ENCODE data around the gene IQSEC1.

The IQSEC1 gene

DNA sequence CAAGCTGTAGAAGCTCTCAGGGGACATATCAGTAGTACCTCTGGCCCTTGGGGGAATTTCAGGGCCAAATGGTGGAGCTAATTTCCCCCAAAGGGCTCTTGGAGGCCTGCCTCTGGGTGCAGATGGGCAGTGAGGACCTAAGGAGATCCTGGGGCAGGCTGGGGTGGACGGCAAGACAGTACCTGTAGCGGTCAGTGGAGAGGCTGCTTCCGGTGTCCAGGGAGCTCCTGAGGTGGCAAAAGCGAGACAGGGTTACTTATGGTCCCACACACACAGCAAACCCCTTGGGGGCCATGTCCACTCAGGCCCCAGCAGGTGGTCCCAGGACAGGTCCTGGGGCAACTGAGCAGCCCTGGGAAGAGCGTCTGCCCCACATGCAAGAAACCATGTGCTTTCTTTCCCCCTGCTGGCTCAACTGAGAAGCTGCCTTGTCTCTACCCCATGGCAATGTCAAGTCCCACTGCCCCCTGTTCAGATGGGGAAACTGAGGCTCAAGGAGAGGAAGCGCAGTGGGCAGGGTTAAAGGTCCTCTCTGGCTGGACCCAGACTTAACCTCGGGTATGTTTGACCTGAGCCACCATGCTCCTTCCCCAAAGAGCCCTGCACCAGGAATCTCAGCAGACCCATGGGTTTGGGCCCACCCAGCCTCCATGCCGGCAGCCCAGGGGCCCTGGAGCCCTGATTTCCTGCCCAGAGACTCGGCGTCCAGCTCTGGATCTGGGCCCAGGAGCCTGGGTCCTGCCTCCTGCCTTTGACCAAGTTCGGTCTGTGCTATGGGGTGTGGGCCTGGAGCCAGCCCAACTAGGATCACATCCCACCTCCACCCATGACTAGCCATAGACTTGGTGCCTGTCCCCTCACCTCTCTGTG is 25.7 kb downstream of the IQSEC1 start:
- Histone ChIP-seq H3K4ac (ENCODE audit: low read depth in 1 of 2, low read length in 2 of 2) (no peak overlapping the region), H2BK120ac (ENCODE audit: low read depth, low read length) (no peak overlapping the region), H2BK15ac (ENCODE audit: low read depth, poor library complexity, severe bottlenecking) (no peak overlapping the region), H4K8ac (ENCODE audit: low read length) (no peak overlapping the region), H3K27ac (ENCODE audit: low read length, poor library complexity, severe bottlenecking) (no peak overlapping the region), H3K27me3 (ENCODE audit: control insufficient read depth in 1 of 2, insufficient read depth in 1 of 2, low read length in 2 of 2) (peaks cover 9 to 51% of the 10 kb centered on the region in 2 experiments), H3K79me1 (replicated peaks; ENCODE audit: low read length, poor library complexity, severe bottlenecking) (no peaks in the 10 kb centered on the region), H3K4me1 (ENCODE audit: control insufficient read depth, insufficient read depth, low read depth, low read length) (peaks cover 3% of the 10 kb centered on the region), H3K36me3 (ENCODE audit: control insufficient read depth in 1 of 2, insufficient read depth in 2 of 2, low read depth in 1 of 2, low read length in 2 of 2) (no peaks in the 10 kb centered on the region), H3K4me3 (ENCODE audit: insufficient read depth in 1 of 2, low read depth in 1 of 2, low read length in 2 of 2) (no peak overlapping the region), H3K9me3 (ENCODE audit: control insufficient read depth, low read length) (no peaks in the 10 kb centered on the region), H3K9ac (ENCODE audit: low read length) (no peak overlapping the region), H3K14ac (ENCODE audit: low read length in 2 of 2) (no peak overlapping the region), H2AFZ (ENCODE audit: low read depth, low read length) (no peak overlapping the region), H4K91ac (ENCODE audit: low read length) (no peak overlapping the region), H2AK5ac (ENCODE audit: low read length, severe bottlenecking) (no peak overlapping the region), H3K4me2 (ENCODE audit: low read length, poor library complexity, severe bottlenecking) (no peak overlapping the region), H3K18ac (ENCODE audit: low read depth in 1 of 2, low read length in 2 of 2) (no peak overlapping the region), H2BK12ac (ENCODE audit: low read length in 2 of 2) (no peak overlapping the region), H2BK5ac (ENCODE audit: low read depth, low read length, poor library complexity, severe bottlenecking) (no peak overlapping the region), H3K23ac (ENCODE audit: low read length in 2 of 2) (no peak overlapping the region)
- WGBS: 89% methylated on average over 10 of the region's 11 CpGs
- DNase-seq: no peak

DNA sequence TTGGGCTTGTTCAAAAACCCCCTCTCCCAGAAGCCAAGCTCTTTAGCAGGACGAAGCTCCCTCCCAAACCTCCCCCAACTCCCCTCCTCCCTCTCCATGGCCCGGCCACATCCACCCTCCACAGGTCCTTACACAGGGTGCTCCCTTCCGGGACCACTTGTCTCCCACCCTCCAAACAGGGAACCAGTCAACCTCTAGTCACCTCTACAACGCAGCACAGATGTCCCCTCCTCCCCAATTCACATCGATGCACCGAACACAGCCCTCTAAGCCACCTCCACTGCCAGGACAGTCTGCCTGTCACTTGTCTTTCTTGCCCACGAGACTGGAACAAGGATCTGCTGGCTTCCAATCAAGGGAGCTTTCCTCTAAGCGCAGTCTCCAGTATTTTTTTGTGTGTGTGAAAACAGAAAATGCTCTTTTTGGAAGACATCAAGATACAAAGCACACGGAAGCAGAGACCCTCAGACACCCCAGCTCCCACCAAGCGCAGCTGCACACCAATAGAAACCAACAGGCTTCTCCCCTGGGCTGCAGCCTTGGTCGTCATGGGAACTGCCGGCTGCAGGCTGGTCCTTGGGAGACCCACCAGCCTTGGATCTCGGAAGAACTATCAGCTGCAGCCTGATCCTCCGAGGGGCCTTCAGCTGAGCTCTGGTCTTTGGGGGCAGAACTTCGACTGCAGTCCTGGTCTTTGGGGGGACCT is 26.5 kb downstream of the IQSEC1 start:
- Histone ChIP-seq H3K9me3 (ENCODE audit: control insufficient read depth, low read length) (no peaks in the 10 kb centered on the region), H3K9ac (ENCODE audit: low read length) (no peak overlapping the region), H3K4me2 (ENCODE audit: low read length, poor library complexity, severe bottlenecking) (no peak overlapping the region), H3K4me3 (ENCODE audit: insufficient read depth in 1 of 2, low read depth in 1 of 2, low read length in 2 of 2) (no peak overlapping the region), H4K91ac (ENCODE audit: low read length) (no peak overlapping the region), H3K79me1 (replicated peaks; ENCODE audit: low read length, poor library complexity, severe bottlenecking) (no peaks in the 10 kb centered on the region), H3K23ac (ENCODE audit: low read length in 2 of 2) (no peak overlapping the region), H3K18ac (ENCODE audit: low read depth in 1 of 2, low read length in 2 of 2) (no peak overlapping the region), H2AK5ac (ENCODE audit: low read length, severe bottlenecking) (no peak overlapping the region), H2BK120ac (ENCODE audit: low read depth, low read length) (no peak overlapping the region), H2BK15ac (ENCODE audit: low read depth, poor library complexity, severe bottlenecking) (no peak overlapping the region), H2BK12ac (ENCODE audit: low read length in 2 of 2) (peak overlapping the region in 1 of 2 experiments; percentile 7), H3K14ac (ENCODE audit: low read length in 2 of 2) (no peak overlapping the region), H3K4ac (ENCODE audit: low read depth in 1 of 2, low read length in 2 of 2) (no peak overlapping the region), H3K4me1 (ENCODE audit: control insufficient read depth, insufficient read depth, low read depth, low read length) (peaks cover 3% of the 10 kb centered on the region), H2BK5ac (ENCODE audit: low read depth, low read length, poor library complexity, severe bottlenecking) (no peak overlapping the region), H3K36me3 (ENCODE audit: control insufficient read depth in 1 of 2, insufficient read depth in 2 of 2, low read depth in 1 of 2, low read length in 2 of 2) (no peaks in the 10 kb centered on the region), H3K27ac (ENCODE audit: low read length, poor library complexity, severe bottlenecking) (no peak overlapping the region), H2AFZ (ENCODE audit: low read depth, low read length) (no peak overlapping the region), H4K8ac (ENCODE audit: low read length) (no peak overlapping the region), H3K27me3 (ENCODE audit: control insufficient read depth in 1 of 2, insufficient read depth in 1 of 2, low read length in 2 of 2) (peaks cover 12 to 46% of the 10 kb centered on the region in 2 experiments)
- DNase-seq: no peak
- 70% methylated on average over 14 of the region's 15 CpGs for WGBS

DNA sequence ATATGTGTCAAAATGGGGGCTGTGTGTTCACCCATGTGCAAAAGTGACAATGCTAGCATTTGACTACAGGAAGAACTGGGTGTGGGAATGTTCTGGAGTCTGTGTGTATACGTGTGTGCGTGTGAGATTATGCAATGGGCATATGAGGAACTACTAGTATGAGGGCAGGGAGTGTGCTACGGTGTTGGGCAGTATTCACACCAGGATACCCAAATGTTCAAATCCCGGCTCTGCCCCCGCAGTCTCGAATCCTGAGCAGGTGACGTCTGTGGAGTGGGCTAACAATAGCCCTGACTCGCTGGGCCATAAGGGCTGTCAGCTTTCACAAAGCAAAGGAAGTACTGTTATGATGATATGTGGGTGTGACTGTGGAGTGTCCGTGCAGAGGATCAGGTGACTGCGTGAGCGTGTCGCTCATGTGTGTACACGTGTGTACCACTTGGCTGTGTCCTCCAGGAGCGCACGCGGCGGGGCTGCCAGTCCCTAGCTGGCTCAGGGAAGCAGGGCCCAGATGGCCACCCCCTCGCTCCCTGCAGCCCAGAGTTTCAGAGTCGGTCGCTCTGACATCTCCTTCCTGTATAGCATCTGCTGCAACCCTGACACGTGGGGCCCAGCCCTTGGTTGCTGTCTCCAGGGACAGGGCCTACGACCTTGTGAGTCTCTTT is 27.2 kb downstream of the IQSEC1 start:
- Histone ChIP-seq H3K9me3 (ENCODE audit: control insufficient read depth, low read length) (no peaks in the 10 kb centered on the region), H3K18ac (ENCODE audit: low read depth in 1 of 2, low read length in 2 of 2) (no peak overlapping the region), H3K4me2 (ENCODE audit: low read length, poor library complexity, severe bottlenecking) (no peak overlapping the region), H3K9ac (ENCODE audit: low read length) (no peak overlapping the region), H3K27me3 (ENCODE audit: control insufficient read depth in 1 of 2, insufficient read depth in 1 of 2, low read length in 2 of 2) (peaks cover 16 to 47% of the 10 kb centered on the region in 2 experiments), H2BK12ac (ENCODE audit: low read length in 2 of 2) (no peak overlapping the region), H3K4me3 (ENCODE audit: insufficient read depth in 1 of 2, low read depth in 1 of 2, low read length in 2 of 2) (no peak overlapping the region), H2AFZ (ENCODE audit: low read depth, low read length) (no peak overlapping the region), H3K23ac (ENCODE audit: low read length in 2 of 2) (no peak overlapping the region), H3K79me1 (replicated peaks; ENCODE audit: low read length, poor library complexity, severe bottlenecking) (no peaks in the 10 kb centered on the region), H4K91ac (ENCODE audit: low read length) (no peak overlapping the region), H3K27ac (ENCODE audit: low read length, poor library complexity, severe bottlenecking) (no peak overlapping the region), H3K4ac (ENCODE audit: low read depth in 1 of 2, low read length in 2 of 2) (no peak overlapping the region), H2BK15ac (ENCODE audit: low read depth, poor library complexity, severe bottlenecking) (no peak overlapping the region), H3K36me3 (ENCODE audit: control insufficient read depth in 1 of 2, insufficient read depth in 2 of 2, low read depth in 1 of 2, low read length in 2 of 2) (no peaks in the 10 kb centered on the region), H2BK5ac (ENCODE audit: low read depth, low read length, poor library complexity, severe bottlenecking) (no peak overlapping the region), H3K4me1 (ENCODE audit: control insufficient read depth, insufficient read depth, low read depth, low read length) (peaks cover 3% of the 10 kb centered on the region), H2AK5ac (ENCODE audit: low read length, severe bottlenecking) (no peak overlapping the region), H4K8ac (ENCODE audit: low read length) (no peak overlapping the region), H2BK120ac (ENCODE audit: low read depth, low read length) (no peak overlapping the region), H3K14ac (ENCODE audit: low read length in 2 of 2) (no peak overlapping the region)
- WGBS: 73% methylated on average over 22 of the region's 22 CpGs
- DNase-seq: no peak

All from mesenchymal stem cell (in vitro differentiated cells and primary cell).